SK-N-SH treated with all-trans-retinoic acid at 6 μM for 48 hours (cell line): Measurements from ENCODE around the gene ADAMTS2.

Source experiments
- ATAC-seq: fragments of 200-7000 bp; cut with Tn5 transposase; 3 replicates; pipeline ENCODE4 v1.9.1; 2020; ENCODE audit warnings: mild to moderate bottlenecking, moderate library complexity
- ARNTL ChIP-seq: fragments of 450-650 bp; formaldehyde crosslinking; IDR thresholded peaks from 2 replicates; pipeline ENCODE4 v1.5.0; 2020; ENCODE audit warnings: low read depth, mild to moderate bottlenecking, moderate library complexity, borderline replicate concordance
- BACH2 ChIP-seq: fragments of 250-450 bp; sonication (Bioruptor Pico); IDR thresholded peaks from 2 replicates; pipeline ENCODE4 v1.9.0; 2021; ENCODE audit warnings: mild to moderate bottlenecking, borderline replicate concordance
- CREB5 ChIP-seq: fragments of 250-450 bp; sonication (Bioruptor Pico); IDR thresholded peaks from 2 replicates; pipeline ENCODE4 v1.5.1; 2020; ENCODE audit warnings: low read depth, mild to moderate bottlenecking, moderate library complexity
- CSDC2 ChIP-seq: fragments of 250-450 bp; sonication (Bioruptor Pico); IDR thresholded peaks from 2 replicates; pipeline ENCODE4 v1.5.0; 2020; ENCODE audit warnings: mild to moderate bottlenecking, moderate library complexity
- CSRNP3 ChIP-seq: fragments of 250-450 bp; sonication (Bioruptor Pico); IDR thresholded peaks from 2 replicates; pipeline ENCODE4 v1.5.1; 2021; ENCODE audit warnings: mild to moderate bottlenecking, moderate library complexity
- ESRRG ChIP-seq: fragments of 250-450 bp; sonication (Bioruptor Pico); IDR thresholded peaks from 2 replicates; pipeline ENCODE4 v1.6.1; 2021; ENCODE audit warnings: mild to moderate bottlenecking
- GLIS3 ChIP-seq: fragments of 250-450 bp; sonication (Bioruptor Pico); IDR thresholded peaks from 2 replicates; pipeline ENCODE4 v1.5.0; 2020; ENCODE audit warnings: mild to moderate bottlenecking, moderate library complexity
- ISL1 ChIP-seq: fragments of 250-450 bp; sonication (Bioruptor Pico); IDR thresholded peaks from 2 replicates; pipeline ENCODE4 v2.1.2; 2022; ENCODE audit warnings: mild to moderate bottlenecking, moderate library complexity
- OSR1 ChIP-seq: fragments of 250-450 bp; sonication (Bioruptor Pico); IDR thresholded peaks from 2 replicates; pipeline ENCODE4 v1.8.0; 2022; ENCODE audit warnings: moderate library complexity, mild to moderate bottlenecking, inconsistent platforms
- PPARA ChIP-seq: fragments of 250-450 bp; sonication (Bioruptor Pico); IDR thresholded peaks from 2 replicates; pipeline ENCODE4 v1.5.0; 2020; ENCODE audit warnings: mild to moderate bottlenecking, borderline replicate concordance
- RARB ChIP-seq: fragments of 250-450 bp; sonication (Bioruptor Pico); IDR thresholded peaks from 2 replicates; pipeline ENCODE4 v1.8.0; 2021; ENCODE audit warnings: mild to moderate bottlenecking, moderate library complexity
- SNAI2 ChIP-seq: fragments of 250-450 bp; sonication (Bioruptor Pico); IDR thresholded peaks from 2 replicates; pipeline ENCODE4 v1.5.0; 2020; ENCODE audit warnings: mild to moderate bottlenecking, moderate library complexity
- TCF4 ChIP-seq: fragments of 250-450 bp; sonication (Bioruptor Pico); IDR thresholded peaks from 2 replicates; pipeline ENCODE4 v1.8.0; 2021; ENCODE audit warnings: mild to moderate bottlenecking, moderate library complexity, borderline replicate concordance
- TOX ChIP-seq: fragments of 250-450 bp; sonication (Bioruptor Pico); IDR thresholded peaks from 2 replicates; pipeline ENCODE4 v1.8.0; 2021; ENCODE audit warnings: mild to moderate bottlenecking, moderate library complexity, borderline replicate concordance
- TSHZ2 ChIP-seq: fragments of 250-450 bp; sonication (Bioruptor Pico); IDR thresholded peaks from 2 replicates; pipeline ENCODE4 v1.5.0; 2020; ENCODE audit warnings: mild to moderate bottlenecking, moderate library complexity
- ZC3H10 ChIP-seq: fragments of 250-450 bp; sonication (Bioruptor Pico); IDR thresholded peaks from 2 replicates; pipeline ENCODE4 v1.5.1; 2021; ENCODE audit warnings: mild to moderate bottlenecking, moderate library complexity
- ZFP3 ChIP-seq: fragments of 250-450 bp; sonication (Bioruptor Pico); IDR thresholded peaks from 2 replicates; pipeline ENCODE4 v1.5.0; 2020; ENCODE audit warnings: mild to moderate bottlenecking, moderate library complexity
- ZFP30 ChIP-seq: fragments of 450-650 bp; formaldehyde crosslinking; IDR thresholded peaks from 2 replicates; pipeline ENCODE4 v1.5.0; 2022; ENCODE audit warnings: mild to moderate bottlenecking, moderate library complexity
- ZNF565 ChIP-seq: fragments of 450-650 bp; formaldehyde crosslinking; conservative IDR thresholded peaks from 2 replicates; pipeline ENCODE4 v1.5.0; 2020; ENCODE audit warnings: low read depth, mild to moderate bottlenecking, moderate library complexity
- ZNF70 ChIP-seq: fragments of 450-650 bp; formaldehyde crosslinking; IDR thresholded peaks from 2 replicates; pipeline ENCODE4 v1.5.0; 2020; ENCODE audit warnings: mild to moderate bottlenecking, moderate library complexity
- ZNF8 ChIP-seq: fragments of 450-650 bp; formaldehyde crosslinking; IDR thresholded peaks from 2 replicates; pipeline ENCODE4 v1.5.0; 2020; ENCODE audit warnings: mild to moderate bottlenecking, moderate library complexity
- TF ChIP-seq, protein P1 (sequence below): fragments of 250-450 bp; sonication (Bioruptor Pico); IDR thresholded peaks from 2 replicates; pipeline ENCODE4 v1.8.0; 2020; ENCODE audit warnings: mild to moderate bottlenecking, moderate library complexity, borderline replicate concordance

ADAMTS2 gene

DNA sequence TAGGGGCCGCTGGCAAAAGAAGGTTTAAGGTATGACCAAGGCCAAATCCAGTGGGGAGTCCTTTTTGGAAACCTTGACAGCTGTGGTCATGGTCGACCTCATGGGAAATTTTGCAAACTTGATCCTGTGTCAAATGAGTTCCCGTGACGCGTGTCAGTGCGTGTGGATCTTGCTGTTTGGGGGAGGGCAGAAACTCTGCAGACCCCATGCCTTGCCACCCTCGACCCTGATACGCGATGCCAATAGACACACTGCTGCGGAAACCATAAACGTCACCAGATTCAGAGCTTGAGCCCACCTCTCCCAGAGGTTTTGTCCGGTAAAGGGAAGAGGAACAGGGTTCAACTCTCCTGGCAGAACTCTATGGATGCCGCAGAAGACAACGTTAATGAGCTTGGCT, 104.7 kb downstream of the ADAMTS2 start:
- TF ChIP-seq CSDC2 (no peak), ZNF8 (CRISPR knock-in tag) (no peak), OSR1 (CRISPR knock-in tag) (no peak), ZC3H10 (no peak), SNAI2 (CRISPR knock-in tag) (no peak), ZFP3 (no peak), BACH2 (CRISPR knock-in tag) (no peak), PPARA (CRISPR knock-in tag) (no peak), TSHZ2 (CRISPR knock-in tag) (no peak), TCF4 (CRISPR knock-in tag) (no peak), ZNF70 (CRISPR knock-in tag) (no peak), ARNTL (no peak), TOX (CRISPR knock-in tag) (no peak), ESRRG (no peak), ZNF565 (CRISPR knock-in tag) (no peak), GLIS3 (CRISPR knock-in tag) (no peak), RARB (CRISPR knock-in tag) (no peak), ZFP30 (CRISPR knock-in tag) (no peak)
- TF ChIP-seq, protein P1, sequence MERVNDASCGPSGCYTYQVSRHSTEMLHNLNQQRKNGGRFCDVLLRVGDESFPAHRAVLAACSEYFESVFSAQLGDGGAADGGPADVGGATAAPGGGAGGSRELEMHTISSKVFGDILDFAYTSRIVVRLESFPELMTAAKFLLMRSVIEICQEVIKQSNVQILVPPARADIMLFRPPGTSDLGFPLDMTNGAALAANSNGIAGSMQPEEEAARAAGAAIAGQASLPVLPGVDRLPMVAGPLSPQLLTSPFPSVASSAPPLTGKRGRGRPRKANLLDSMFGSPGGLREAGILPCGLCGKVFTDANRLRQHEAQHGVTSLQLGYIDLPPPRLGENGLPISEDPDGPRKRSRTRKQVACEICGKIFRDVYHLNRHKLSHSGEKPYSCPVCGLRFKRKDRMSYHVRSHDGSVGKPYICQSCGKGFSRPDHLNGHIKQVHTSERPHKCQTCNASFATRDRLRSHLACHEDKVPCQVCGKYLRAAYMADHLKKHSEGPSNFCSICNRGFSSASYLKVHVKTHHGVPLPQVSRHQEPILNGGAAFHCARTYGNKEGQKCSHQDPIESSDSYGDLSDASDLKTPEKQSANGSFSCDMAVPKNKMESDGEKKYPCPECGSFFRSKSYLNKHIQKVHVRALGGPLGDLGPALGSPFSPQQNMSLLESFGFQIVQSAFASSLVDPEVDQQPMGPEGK (CRISPR knock-in tag), result no peak
- no peak for ATAC-seq

DNA sequence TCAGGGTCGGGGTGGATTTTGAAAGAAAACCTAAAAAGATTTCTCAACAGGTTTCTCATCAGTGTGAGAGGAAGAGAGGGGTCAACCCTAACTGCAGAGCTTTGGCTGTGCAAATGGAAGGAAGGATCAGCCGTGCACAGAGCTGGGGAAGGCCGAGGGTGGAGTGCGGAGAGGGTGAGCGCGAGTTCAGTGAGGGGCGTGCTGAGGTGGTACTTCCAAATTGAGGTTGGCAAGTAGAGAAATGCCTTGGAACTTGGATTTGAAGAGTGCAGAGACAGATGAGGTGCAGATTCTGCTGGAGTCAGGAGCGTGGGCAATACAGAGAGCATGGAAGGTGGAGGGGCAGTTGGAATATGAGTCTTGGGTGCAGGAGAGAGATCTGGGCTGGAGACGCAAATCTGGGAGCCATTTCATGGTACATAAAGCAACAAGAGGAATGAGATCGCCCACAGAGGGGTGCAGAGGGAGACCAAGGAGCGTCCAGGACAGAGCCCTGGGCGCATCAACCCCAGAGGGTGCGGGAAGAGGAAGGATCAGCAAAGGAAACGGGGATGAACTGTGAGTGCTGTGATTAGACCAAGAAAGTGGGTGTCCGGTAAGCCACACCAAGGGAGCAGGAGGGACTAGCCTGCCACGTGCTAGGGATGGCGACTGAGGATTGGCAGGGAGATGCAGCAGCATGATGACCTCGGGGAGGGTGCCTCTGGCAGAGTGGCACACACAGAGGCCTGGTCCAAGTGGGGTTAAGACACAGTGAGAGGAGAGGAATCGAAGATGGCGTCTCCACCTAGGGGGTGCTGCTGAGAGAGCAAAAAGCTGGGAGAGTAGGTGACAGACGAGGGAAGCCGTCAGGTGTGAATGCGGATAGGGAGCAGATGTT, 105.8 kb downstream of the ADAMTS2 start:
- no peak for ATAC-seq
- no peak for TF ChIP-seq OSR1 (CRISPR knock-in tag)
- TF ChIP-seq BACH2 (CRISPR knock-in tag), result no peak
- TF ChIP-seq CREB5 (CRISPR knock-in tag), result no peak
- no peak for TF ChIP-seq GLIS3 (CRISPR knock-in tag)
- TF ChIP-seq ZNF8 (CRISPR knock-in tag), result no peak
- TF ChIP-seq TCF4 (CRISPR knock-in tag), result no peak
- TF ChIP-seq, protein P1 (CRISPR knock-in tag), result no peak
- TF ChIP-seq, all 23 proteins: peak for 0

GRCh38 chr5:179238628-179238970, 106.7 kb downstream of the ADAMTS2 start:
- ATAC-seq, result no peak
- no peak for TF ChIP-seq ARNTL
- TF ChIP-seq TSHZ2 (CRISPR knock-in tag), result no peak
- no peak for TF ChIP-seq CSRNP3 (CRISPR knock-in tag)
- TF ChIP-seq PPARA (CRISPR knock-in tag), result no peak
- no peak for TF ChIP-seq TOX (CRISPR knock-in tag)
- no peak for TF ChIP-seq ZFP30 (CRISPR knock-in tag)
- TF ChIP-seq ISL1 (CRISPR knock-in tag), result no peak
- no peak for TF ChIP-seq SNAI2 (CRISPR knock-in tag)
- TF ChIP-seq CSDC2, result no peak
- TF ChIP-seq, protein P1 (CRISPR knock-in tag), result no peak
